K562 (cell line): ENCODE measurements around the gene VPS33A. TPM values are rescaled to one million over a fixed set of nuclear protein-coding genes. Genes with fewer than 3 reads are reported as not detected.
A peak's percentile ranks its signal among the peaks of the same experiment; 100 is the strongest.

ENCODE experiments used
- BCOR ChIP-seq: fragments of 450-650 bp; IDR thresholded peaks from 2 replicates; pipeline ENCODE4 v1.6.1; 2016
- CHD1 ChIP-seq: fragments of 200-600 bp; sonication (generic); IDR thresholded peaks from one replicate; pipeline ENCODE4 v1.6.1; 2012; ENCODE audit warnings: mild to moderate bottlenecking, moderate library complexity, low read length, inconsistent platforms
- EGR1 ChIP-seq: fragments of 450-650 bp; conservative IDR thresholded peaks from 2 replicates; pipeline ENCODE4 v1.6.1; 2017; ENCODE audit warnings: mild to moderate bottlenecking
- ERF ChIP-seq: fragments of 450-650 bp; formaldehyde crosslinking; IDR thresholded peaks from 2 replicates; pipeline ENCODE4 v1.4.0; 2020; ENCODE audit warnings: mild to moderate bottlenecking, mixed read lengths
- GABPB1 ChIP-seq: sonication (generic); formaldehyde crosslinking; IDR thresholded peaks from 2 replicates; pipeline ENCODE4 v1.8.0; 2022; ENCODE audit warnings: mild to moderate bottlenecking, missing genetic modification reagents
- GTF2A2 ChIP-seq: IDR thresholded peaks from 2 replicates; pipeline ENCODE4 v1.6.1; 2016; ENCODE audit warnings: mild to moderate bottlenecking, missing genetic modification characterization, missing compliant biosample characterization
- KDM1A ChIP-seq, 2 experiments: fragments of 450-650 bp; IDR thresholded peaks; 2 replicates each; pipeline ENCODE4 v1.6.1; 2016; ENCODE audit warnings: mild to moderate bottlenecking in 2 of 2
- NCOA6 ChIP-seq: fragments of 450-650 bp; IDR thresholded peaks from 2 replicates; pipeline ENCODE4 v1.6.1; 2017; ENCODE audit warnings: mild to moderate bottlenecking
- NFIX ChIP-seq: fragments of 250-450 bp; sonication (Bioruptor Pico); IDR thresholded peaks from 2 replicates; pipeline ENCODE4 v1.4.0; 2020; ENCODE audit warnings: low read depth, mild to moderate bottlenecking, moderate library complexity
- POLR2AphosphoS5 ChIP-seq: IDR thresholded peaks from 2 replicates; pipeline ENCODE4 v1.6.1; 2011; ENCODE audit warnings: mild to moderate bottlenecking, low read depth, low read length, moderate library complexity; ENCODE audit not compliant: control insufficient read depth, insufficient read depth
- THRAP3 ChIP-seq: fragments of 450-650 bp; IDR thresholded peaks from 2 replicates; pipeline ENCODE4 v1.6.1; 2016; ENCODE audit warnings: mild to moderate bottlenecking, inconsistent platforms, borderline replicate concordance
- ZNF134 ChIP-seq: fragments of 250-450 bp; sonication (Bioruptor Pico); conservative IDR thresholded peaks from 2 replicates; pipeline ENCODE4 v1.4.0; 2020
- ZNF785 ChIP-seq: fragments of 250-450 bp; sonication (Bioruptor Pico); IDR thresholded peaks from 2 replicates; pipeline ENCODE4 v1.4.0; 2020; ENCODE audit warnings: mild to moderate bottlenecking
- ZSCAN32 ChIP-seq: fragments of 450-650 bp; formaldehyde crosslinking; IDR thresholded peaks from 2 replicates; pipeline ENCODE4 v1.4.0; 2020; ENCODE audit warnings: mild to moderate bottlenecking, moderate library complexity
- polyA plus RNA-seq, 8 experiments: library from polyadenylated mRNA; depleted of rRNA in 4 of 8; stranded (reverse) in 5 of 8; unstranded in 3 of 8; fragments of >200 nt; fragmentation: Nextera tagmentation in 2 of 8; fragmentation: Illumina TruSeq in 1 of 8; extraction: Ambion mirVana in 2 of 8; extraction: Trizol in 1 of 8; gene quantifications; 2 replicates each; pipeline versions ENCODE4 v1.2.1 to v1.2.3, GENCODE V29; 2011 to 2014; ENCODE audit warnings: inconsistent platforms in 1 of 8, missing spikeins in 1 of 8
- total RNA-seq, 7 experiments: library from RNA; depleted of rRNA in 6 of 7; stranded (reverse); fragments of >200 nt in 6 of 7; fragmentation: Illumina TruSeq in 2 of 7; extraction: Trizol in 2 of 7; gene quantifications; 2 replicates each; pipeline versions ENCODE4 v1.2.1 to v1.2.3, GENCODE V29; 2011 to 2021; ENCODE audit warnings: low replicate concordance in 1 of 7
- TF ChIP-seq, protein P1 (sequence below), 2 experiments: fragments of 150-350 bp in 1 of 2; IDR thresholded peaks; 2 replicates each; pipeline ENCODE4 v1.6.1; 2012 to 2016; ENCODE audit warnings: low read depth in 2 of 2, low read length in 2 of 2, mild to moderate bottlenecking in 1 of 2, moderate library complexity in 1 of 2
- TF ChIP-seq, protein P2 (sequence below): fragments of 450-650 bp; IDR thresholded peaks from 2 replicates; pipeline ENCODE4 v1.6.1; 2016; ENCODE audit warnings: low read depth, mild to moderate bottlenecking, moderate library complexity
- TF ChIP-seq, protein P3 (sequence below): fragments of 200-800 bp; sonication (Bioruptor generic); IDR thresholded peaks from 2 replicates; pipeline ENCODE4 v1.6.1; 2017; ENCODE audit warnings: missing genetic modification characterization, missing compliant biosample characterization
- TF ChIP-seq, protein P4 (sequence below): sonication (generic); formaldehyde crosslinking; IDR thresholded peaks from 2 replicates; pipeline ENCODE4 v1.8.1; 2023; ENCODE audit warnings: mild to moderate bottlenecking, missing genetic modification reagents

VPS33A gene
- total and polyA plus RNA-seq, 9 of the 15 experiments (the other 6 are each of a cell fraction or from before 2014, with no cell fraction given): 10.6 to 34.3 (median 25.3) TPM

DNA sequence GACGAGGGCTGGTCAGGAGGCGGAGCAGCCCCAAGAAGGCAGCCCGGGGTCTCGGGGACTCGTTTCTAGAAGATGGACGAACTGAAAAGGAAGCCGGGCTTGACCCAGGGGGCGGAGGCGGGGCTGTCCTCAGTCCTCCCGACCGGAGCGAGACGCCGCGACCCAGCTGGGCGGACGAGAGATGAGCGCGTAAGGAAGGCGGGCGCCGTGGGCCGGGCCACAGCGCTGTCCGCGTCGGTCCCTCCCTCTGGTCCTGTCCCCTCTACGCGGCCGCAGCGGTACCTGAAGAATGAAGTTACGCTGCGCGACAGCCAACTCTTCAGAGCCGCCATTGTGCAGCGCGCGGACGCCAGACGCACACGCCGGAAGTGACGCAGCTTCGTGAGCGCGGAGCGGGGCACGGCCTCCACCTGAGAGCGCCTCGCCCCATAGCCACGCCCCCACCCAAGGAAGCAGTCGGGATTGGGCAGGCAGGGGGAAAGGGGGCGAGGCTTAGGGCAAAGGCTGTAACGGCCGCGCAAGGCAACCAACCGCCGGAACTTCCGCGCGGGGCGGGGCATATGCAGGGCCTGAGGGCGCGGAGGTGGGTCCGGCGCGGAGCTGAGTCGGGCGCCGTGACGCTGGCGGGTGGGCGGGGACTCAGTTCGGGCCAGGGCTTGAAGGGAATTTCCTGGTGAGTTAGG, 40.5 kb downstream of the VPS33A start, which contains the start of gene DIABLO (continued):
- TF ChIP-seq GABPB1 (CRISPR knock-in tag) (peak; percentile 99), GTF2A2 (no peak), NCOA6 (peak; percentile 77), ZNF785 (CRISPR knock-in tag) (no peak), EGR1 (peak; percentile 69), CHD1 (peak; percentile 48), THRAP3 (no peak), ZNF134 (CRISPR knock-in tag) (no peak), KDM1A (IDR thresholded peaks at IDR 0.05) (no peak), BCOR (no peak), ERF (CRISPR knock-in tag) (peak; percentile 78; the same call in 1 of the 2 replicates), POLR2AphosphoS5 (peak; percentile 90), ZSCAN32 (CRISPR knock-in tag) (no peak), NFIX (no peak)
- TF ChIP-seq, protein P1, sequence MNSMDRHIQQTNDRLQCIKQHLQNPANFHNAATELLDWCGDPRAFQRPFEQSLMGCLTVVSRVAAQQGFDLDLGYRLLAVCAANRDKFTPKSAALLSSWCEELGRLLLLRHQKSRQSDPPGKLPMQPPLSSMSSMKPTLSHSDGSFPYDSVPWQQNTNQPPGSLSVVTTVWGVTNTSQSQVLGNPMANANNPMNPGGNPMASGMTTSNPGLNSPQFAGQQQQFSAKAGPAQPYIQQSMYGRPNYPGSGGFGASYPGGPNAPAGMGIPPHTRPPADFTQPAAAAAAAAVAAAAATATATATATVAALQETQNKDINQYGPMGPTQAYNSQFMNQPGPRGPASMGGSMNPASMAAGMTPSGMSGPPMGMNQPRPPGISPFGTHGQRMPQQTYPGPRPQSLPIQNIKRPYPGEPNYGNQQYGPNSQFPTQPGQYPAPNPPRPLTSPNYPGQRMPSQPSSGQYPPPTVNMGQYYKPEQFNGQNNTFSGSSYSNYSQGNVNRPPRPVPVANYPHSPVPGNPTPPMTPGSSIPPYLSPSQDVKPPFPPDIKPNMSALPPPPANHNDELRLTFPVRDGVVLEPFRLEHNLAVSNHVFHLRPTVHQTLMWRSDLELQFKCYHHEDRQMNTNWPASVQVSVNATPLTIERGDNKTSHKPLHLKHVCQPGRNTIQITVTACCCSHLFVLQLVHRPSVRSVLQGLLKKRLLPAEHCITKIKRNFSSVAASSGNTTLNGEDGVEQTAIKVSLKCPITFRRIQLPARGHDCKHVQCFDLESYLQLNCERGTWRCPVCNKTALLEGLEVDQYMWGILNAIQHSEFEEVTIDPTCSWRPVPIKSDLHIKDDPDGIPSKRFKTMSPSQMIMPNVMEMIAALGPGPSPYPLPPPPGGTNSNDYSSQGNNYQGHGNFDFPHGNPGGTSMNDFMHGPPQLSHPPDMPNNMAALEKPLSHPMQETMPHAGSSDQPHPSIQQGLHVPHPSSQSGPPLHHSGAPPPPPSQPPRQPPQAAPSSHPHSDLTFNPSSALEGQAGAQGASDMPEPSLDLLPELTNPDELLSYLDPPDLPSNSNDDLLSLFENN (IDR thresholded peaks at IDR 0.05; ENCODE audit: low read depth in 2 of 2, low read length in 2 of 2): 0 out of 4 replicates have a peak, but pooled peaks of 1 of the 2 experiments have one; percentile 38
- TF ChIP-seq, protein P2, sequence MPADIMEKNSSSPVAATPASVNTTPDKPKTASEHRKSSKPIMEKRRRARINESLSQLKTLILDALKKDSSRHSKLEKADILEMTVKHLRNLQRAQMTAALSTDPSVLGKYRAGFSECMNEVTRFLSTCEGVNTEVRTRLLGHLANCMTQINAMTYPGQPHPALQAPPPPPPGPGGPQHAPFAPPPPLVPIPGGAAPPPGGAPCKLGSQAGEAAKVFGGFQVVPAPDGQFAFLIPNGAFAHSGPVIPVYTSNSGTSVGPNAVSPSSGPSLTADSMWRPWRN: no peak
- TF ChIP-seq, protein P3, sequence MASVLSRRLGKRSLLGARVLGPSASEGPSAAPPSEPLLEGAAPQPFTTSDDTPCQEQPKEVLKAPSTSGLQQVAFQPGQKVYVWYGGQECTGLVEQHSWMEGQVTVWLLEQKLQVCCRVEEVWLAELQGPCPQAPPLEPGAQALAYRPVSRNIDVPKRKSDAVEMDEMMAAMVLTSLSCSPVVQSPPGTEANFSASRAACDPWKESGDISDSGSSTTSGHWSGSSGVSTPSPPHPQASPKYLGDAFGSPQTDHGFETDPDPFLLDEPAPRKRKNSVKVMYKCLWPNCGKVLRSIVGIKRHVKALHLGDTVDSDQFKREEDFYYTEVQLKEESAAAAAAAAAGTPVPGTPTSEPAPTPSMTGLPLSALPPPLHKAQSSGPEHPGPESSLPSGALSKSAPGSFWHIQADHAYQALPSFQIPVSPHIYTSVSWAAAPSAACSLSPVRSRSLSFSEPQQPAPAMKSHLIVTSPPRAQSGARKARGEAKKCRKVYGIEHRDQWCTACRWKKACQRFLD: peak; percentile 40; the same call in 1 of the 2 replicates
- TF ChIP-seq, protein P4, sequence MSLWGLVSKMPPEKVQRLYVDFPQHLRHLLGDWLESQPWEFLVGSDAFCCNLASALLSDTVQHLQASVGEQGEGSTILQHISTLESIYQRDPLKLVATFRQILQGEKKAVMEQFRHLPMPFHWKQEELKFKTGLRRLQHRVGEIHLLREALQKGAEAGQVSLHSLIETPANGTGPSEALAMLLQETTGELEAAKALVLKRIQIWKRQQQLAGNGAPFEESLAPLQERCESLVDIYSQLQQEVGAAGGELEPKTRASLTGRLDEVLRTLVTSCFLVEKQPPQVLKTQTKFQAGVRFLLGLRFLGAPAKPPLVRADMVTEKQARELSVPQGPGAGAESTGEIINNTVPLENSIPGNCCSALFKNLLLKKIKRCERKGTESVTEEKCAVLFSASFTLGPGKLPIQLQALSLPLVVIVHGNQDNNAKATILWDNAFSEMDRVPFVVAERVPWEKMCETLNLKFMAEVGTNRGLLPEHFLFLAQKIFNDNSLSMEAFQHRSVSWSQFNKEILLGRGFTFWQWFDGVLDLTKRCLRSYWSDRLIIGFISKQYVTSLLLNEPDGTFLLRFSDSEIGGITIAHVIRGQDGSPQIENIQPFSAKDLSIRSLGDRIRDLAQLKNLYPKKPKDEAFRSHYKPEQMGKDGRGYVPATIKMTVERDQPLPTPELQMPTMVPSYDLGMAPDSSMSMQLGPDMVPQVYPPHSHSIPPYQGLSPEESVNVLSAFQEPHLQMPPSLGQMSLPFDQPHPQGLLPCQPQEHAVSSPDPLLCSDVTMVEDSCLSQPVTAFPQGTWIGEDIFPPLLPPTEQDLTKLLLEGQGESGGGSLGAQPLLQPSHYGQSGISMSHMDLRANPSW (CRISPR knock-in tag): no peak
